GM19025 (cell line): ENCODE data around the gene RABL2A.
"Not testable (repeated sequence)": the region's sequence is repeated elsewhere in the genome, so short reads cannot be mapped to it uniquely, and the experiment has no call there.

ENCODE experiments used
- ATAC-seq: cut with Tn5 transposase; IDR thresholded peaks from one replicate; pipeline ENCODE4 v1.9.1; 2021; ENCODE audit warnings: mild to moderate bottlenecking, low read depth, moderate library complexity; ENCODE audit not compliant: unreplicated experiment

Gene RABL2A

DNA sequence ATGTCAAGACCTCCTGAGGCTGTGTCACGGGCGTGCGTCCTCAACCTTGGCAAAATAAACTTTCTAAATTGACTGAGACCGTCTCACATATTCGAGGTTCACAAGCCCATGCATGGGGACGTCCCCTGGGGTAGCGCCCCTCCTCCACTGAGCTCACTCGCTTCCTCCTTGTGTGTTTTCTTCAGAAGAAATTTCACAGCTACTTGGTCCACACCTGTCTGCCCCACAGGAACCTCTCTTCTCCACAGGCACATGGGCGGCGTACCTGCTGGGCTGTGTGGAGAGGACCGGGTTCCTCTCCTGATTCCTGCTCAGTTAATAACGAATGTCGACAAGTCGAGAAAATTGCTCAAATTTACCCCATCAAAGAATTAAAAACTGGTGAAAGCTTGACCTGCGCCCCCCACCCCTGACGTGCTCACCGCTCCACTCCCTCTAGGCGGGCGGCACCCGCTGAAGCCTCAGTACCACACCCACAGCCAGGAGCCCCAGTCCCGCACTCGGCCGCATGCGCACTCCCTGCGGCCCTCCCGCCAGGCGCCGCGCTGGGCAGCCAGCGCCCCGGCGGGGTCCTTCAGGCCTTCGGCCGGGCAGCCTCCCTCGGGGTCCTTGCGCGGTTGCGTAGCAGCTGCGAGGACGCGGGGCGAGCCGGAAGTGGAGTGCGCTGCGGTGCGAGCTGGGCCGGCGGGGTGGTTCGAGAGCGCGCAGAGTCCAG, at the start of gene RABL2A:
Gene RABL2A, plus strand, starts transcription at position 651 of the 715 bp plus-strand sequence. CDS start 1,341 bp downstream, outside the sequence.
- ATAC-seq = peak; percentile 97

DNA sequence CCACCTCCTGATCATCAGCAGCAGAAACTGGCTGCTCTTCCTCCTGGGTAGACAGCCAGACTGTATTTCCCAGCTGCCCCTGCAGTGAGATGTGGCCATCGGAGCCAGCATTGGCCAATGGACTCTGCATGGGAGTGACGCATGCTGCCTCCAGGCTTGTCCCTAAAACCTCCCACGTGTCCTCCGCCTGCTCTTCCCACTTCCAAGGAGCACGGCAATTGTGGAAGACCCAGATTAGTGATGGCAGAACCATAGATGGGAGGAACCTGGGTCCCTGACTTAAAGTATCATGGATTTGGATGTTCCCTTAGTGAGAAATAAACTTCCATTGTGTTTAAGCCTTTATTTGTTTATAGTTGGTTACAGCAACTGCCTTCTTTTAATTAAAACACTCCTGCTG, 48.6 kb upstream of the RABL2A start:
- not testable (repeated sequence) for ATAC-seq

DNA sequence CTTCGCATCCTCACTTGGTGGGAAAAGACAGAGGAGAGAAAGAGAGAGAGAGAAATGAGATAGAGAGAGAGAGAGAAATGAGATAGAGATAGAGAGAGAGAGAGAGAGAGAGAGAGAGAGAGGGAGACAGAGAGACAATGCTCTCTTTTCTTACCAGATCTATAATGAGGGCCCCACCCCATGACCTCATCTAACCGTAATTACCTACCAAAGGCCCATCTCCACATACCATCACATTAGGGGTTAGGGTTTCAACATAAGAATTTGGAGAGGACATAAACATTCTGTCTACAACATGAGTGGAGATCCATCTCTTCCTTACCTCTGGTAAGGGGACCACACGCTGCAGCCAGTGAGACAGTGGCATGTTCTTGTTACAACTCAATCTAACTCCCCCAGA, 44.6 kb upstream of the RABL2A start:
- not testable (repeated sequence) for ATAC-seq

- not testable (repeated sequence) for ATAC-seq
These were observed 43.4 kb upstream of the RABL2A start for GRCh38 chr2:113583521-113584225.

GRCh38 chr2:113584311-113585092, 42.6 kb upstream of the RABL2A start:
- ATAC-seq = not testable (repeated sequence)

DNA sequence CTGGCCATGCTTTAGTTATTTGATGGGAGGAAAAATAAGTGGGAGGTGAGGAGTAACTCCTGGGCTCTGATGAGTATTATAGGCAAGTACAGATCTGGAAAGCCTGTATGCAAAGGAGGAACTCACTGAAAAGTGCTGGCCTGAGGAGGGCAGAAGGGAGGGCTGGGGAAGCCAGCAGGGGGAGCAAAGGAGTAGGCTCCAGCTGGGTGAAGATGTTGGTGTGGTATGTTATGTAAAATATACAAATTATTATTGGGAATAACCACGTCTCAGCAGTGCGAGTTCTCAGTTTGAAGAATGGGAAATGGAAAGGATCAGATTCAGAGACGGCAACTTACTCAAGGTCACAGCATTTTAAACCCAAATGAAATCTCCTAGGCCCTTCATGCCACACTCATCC, 39.9 kb upstream of the RABL2A start:
- not testable (repeated sequence) for ATAC-seq

DNA sequence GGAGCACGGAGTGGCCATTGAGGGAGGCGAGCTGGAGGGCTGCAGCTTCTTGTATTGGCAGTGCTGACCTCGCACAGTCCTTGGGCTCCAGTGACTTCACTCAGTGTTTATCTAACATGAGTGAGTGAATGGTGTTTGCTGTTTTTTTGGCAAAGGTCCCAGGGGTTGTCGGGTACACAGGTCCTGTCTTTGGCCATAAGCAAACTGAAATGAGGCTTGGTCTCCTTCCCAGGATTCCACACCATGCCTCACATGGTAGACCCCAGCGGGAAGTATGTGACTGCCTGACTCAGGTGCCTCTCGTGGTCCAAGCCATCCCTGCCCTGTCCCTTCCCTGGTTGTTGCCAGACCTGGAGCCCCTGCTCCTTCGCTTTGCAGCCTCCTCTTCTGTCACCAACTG, 37.5 kb upstream of the RABL2A start:
- ATAC-seq = not testable (repeated sequence)

DNA sequence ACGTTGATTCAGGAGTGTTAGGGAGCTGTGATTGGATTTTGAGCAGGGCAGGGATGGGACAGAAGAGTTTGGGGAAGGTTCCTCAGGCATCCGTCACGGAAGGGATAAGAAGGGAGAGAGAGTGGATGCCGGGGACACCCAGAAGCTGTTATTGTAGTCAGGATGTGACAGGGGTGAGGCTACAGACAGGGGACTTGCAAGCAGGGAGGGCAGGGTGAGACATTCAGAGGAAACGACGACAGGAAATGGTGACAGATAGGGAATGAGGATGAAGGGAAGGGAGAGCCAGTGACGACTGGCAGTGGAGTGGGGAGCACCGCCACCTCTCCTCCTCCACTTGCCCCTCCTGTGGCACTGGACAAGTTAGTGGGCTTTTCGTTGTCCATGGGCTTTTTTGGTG, 35.1 kb upstream of the RABL2A start:
- ATAC-seq = not testable (repeated sequence)

DNA sequence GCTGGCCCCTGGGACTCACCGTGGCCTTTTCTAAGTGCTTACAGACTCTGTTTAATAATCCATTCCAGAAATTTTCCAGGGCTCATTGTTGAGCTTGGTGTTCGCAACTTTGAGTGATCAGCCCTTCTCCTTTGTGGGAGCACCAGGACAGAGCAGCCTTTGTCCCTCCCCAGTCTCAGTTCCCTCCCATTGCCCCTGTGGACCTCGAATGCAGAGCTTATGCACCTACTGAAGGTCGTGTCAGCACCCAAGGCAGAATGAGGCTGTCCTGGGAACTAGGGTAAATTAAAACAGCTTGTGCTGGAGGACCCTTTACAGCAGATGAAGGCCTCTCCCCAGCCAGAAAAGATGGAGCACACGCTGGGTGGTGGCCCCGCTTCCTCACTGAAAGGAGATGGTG, 33.8 kb upstream of the RABL2A start:
- not testable (repeated sequence) for ATAC-seq

DNA sequence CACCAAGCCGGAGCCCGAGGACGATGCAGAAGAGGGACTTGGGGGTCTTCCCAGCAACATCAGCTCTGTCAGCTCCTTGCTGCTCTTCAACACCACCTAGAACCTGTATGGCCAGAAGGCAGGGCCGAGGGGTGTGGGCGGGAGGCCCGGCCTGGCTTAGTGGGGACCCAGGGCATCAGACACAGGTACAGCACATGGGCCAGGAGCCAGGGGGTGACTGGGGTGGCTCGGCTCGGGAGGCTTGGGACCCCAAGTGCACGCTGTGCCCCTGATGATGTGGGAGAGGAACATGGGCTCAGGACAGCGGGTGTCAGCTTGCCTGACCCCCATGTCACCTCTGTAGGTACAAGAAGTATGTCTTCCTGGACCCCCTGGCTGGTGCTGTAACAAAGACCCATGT, 31.3 kb upstream of the RABL2A start:
- not testable (repeated sequence) for ATAC-seq

- not testable (repeated sequence) for ATAC-seq
These were observed 29.9 kb upstream of the RABL2A start for GRCh38 chr2:113597164-113597563.

DNA sequence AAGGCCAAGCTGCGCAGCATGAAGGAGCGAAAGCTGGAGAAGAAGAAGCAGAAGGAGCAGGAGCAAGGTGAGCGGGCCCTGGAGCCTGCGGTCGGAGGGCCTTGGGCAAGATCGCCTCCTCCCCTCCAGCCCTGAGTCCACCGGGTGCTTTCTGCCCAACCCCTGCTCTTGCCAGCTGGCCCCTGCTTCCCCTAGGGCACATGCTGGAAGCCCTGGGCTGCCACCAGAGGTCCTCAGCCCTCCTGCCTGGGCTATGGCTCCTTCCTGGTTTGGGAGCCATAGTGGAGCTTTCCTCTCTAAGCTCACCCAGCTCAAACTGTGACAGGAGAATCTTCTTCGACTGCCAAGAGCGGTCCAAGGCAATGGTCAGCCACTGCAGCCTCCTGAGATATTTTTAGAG, 29.5 kb upstream of the RABL2A start:
- ATAC-seq = not testable (repeated sequence)

DNA sequence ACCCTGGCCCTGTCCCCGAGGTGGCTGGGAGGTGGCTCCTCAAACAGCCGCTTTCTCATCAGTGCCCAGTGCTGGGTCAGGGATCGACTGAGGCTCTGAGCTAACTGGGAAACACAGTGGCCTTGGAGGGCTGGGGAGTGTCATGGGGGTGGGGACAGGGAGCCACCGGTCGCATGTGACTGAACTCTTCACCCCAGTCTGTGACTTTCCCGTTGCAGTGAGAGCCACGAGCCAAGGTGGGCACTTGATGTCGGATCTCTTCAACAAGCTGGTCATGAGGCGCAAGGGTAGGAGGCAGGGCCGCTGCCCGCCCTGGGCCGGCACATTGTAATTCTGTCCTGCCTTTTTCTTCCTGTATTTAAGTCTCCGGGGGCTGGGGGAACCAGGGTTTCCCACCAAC, 28.9 kb upstream of the RABL2A start:
- not testable (repeated sequence) for ATAC-seq

DNA sequence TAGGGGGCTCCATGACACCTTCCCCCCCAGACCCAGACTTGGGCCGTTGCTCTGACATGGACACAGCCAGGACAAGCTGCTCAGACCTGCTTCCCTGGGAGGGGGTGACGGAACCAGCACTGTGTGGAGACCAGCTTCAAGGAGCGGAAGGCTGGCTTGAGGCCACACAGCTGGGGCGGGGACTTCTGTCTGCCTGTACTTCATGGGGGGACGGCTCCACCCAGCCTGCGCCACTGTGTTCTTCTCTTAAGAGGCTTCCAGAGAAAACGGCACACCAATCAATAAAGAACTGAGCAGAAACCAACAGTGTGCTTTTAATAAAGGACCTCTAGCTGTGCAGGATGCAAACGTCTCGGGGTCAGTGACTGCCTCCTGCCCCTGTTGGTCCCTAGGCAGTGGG, 28.3 kb upstream of the RABL2A start:
- ATAC-seq = not testable (repeated sequence)

- not testable (repeated sequence) for ATAC-seq
These were observed 27.9 kb upstream of the RABL2A start for GRCh38 chr2:113599208-113599607.

DNA sequence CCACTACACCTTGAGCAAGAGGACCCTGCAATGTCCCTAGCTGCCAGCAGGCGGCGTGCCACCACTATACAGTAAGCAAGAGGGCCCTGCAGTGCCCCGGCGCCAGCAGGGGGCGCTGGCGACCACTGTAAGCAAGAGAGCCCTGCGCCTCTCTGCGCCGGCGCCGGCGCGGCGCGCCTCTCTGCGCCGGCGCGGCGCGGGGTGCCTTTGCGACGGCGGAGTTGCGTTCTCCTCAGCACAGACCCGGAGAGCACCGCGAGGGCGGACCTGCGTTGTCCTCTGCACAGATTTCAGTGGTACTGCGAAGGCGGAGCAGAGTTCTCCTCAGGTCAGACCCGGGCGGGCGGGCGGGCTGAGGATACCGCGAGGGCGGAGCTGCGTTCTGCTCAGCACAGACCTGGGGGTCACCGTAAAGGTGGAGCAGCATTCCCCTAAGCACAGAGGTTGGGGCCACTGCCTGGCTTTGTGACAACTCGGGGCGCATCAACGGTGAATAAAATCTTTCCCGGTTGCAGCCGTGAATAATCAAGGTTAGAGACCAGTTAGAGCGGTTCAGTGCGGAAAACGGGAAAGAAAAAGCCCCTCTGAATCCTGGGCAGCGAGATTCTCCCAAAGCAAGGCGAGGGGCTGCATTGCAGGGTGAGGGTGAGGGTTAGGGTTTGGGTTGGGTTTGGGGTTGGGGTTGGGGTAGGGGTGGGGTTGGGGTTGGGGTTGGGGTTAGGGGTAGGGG, 24.9 kb upstream of the RABL2A start:
- ATAC-seq = peak; percentile 63

- ATAC-seq = no peak
These were observed 24.1 kb upstream of the RABL2A start for GRCh38 chr2:113602869-113603466.

GRCh38 chr2:113603467-113604084, 23.5 kb upstream of the RABL2A start:
- ATAC-seq = peak; percentile 88

- ATAC-seq = not testable (repeated sequence)
These were observed 23.0 kb upstream of the RABL2A start for GRCh38 chr2:113604085-113604477.

GRCh38 chr2:113604661-113605060, 22.4 kb upstream of the RABL2A start:
- not testable (repeated sequence) for ATAC-seq
